WERI-Rb-1 (cell line): ENCODE data around the gene CSK.
A peak's percentile ranks its signal among the peaks of the same experiment; 100 is the strongest.

ENCODE experiments used
- DNase-seq: peaks from one replicate; pipeline ENCODE4 v3.0.0-alpha.2; 2020
- H3K27ac ChIP-seq: fragments of 250-450 bp; sonication (Bioruptor Pico); 2 replicates; pipeline ENCODE4 v1.5.1; 2020; ENCODE audit warnings: mild to moderate bottlenecking, moderate library complexity
- H3K27me3 ChIP-seq: fragments of 250-450 bp; sonication (Bioruptor Pico); 2 replicates; pipeline ENCODE4 v1.5.1; 2021; ENCODE audit warnings: mild to moderate bottlenecking, low read depth, moderate library complexity; ENCODE audit not compliant: insufficient read depth, severe bottlenecking
- H3K36me3 ChIP-seq: fragments of 250-450 bp; sonication (Bioruptor Pico); 2 replicates; pipeline ENCODE4 v1.5.1; 2020; ENCODE audit warnings: mild to moderate bottlenecking, moderate library complexity
- H3K4me3 ChIP-seq: 2 replicates; pipeline ENCODE4 v1.5.1; 2011; ENCODE audit warnings: low read depth, mild to moderate bottlenecking, control low read depth, low read length
- H3K9me3 ChIP-seq: fragments of 250-450 bp; sonication (Bioruptor Pico); 2 replicates; pipeline ENCODE4 v1.5.1; 2021; ENCODE audit warnings: mild to moderate bottlenecking, moderate library complexity; ENCODE audit not compliant: severe bottlenecking
- CTCF ChIP-seq: IDR thresholded peaks from 2 replicates; pipeline ENCODE4 v1.5.1; 2011; ENCODE audit warnings: low read depth, mild to moderate bottlenecking, control low read depth, inconsistent platforms, low read length

CSK gene

GRCh38 chr15:74799856-74800558 lies 18.1 kb downstream of the CSK start:
- Histone ChIP-seq H3K4me3 (no peak overlapping the region), H3K27me3 (no peaks in the 10 kb centered on the region), H3K9me3 (no peaks in the 10 kb centered on the region), H3K27ac (peak overlapping the region; percentile 48), H3K36me3 (peaks cover 60% of the 10 kb centered on the region)
- peak; percentile 98 for TF ChIP-seq CTCF
- peak; percentile 76 for DNase-seq

GRCh38 chr15:74800559-74801094 lies 18.7 kb downstream of the CSK start:
- Histone ChIP-seq H3K9me3 (no peaks in the 10 kb centered on the region), H3K27me3 (no peaks in the 10 kb centered on the region), H3K36me3 (peaks cover 60% of the 10 kb centered on the region), H3K4me3 (no peak overlapping the region), H3K27ac (peak overlapping the region; percentile 48)
- no peak for TF ChIP-seq CTCF
- no peak for DNase-seq

- H3K27ac ChIP-seq = no peak overlapping the region
- peaks cover 60% of the 10 kb centered on the region for H3K36me3 ChIP-seq
- no peak for DNase-seq
Observed at GRCh38 chr15:74801311-74801997, 19.6 kb downstream of the CSK start.

GRCh38 chr15:74802290-74802689 lies 20.4 kb downstream of the CSK start:
- Histone ChIP-seq H3K4me3 (no peak overlapping the region), H3K27ac (no peak overlapping the region), H3K9me3 (no peaks in the 10 kb centered on the region), H3K27me3 (no peaks in the 10 kb centered on the region), H3K36me3 (peaks cover 60% of the 10 kb centered on the region)
- TF ChIP-seq CTCF = no peak
- no peak for DNase-seq

More at GRCh38 chr15:74801311-74801997, 19.6 kb downstream of the CSK start:
- no peak for TF ChIP-seq CTCF
- no peaks in the 10 kb centered on the region for H3K27me3 ChIP-seq
- H3K9me3 ChIP-seq = no peaks in the 10 kb centered on the region
- H3K4me3 ChIP-seq = no peak overlapping the region

- H3K27me3 ChIP-seq = no peaks in the 10 kb centered on the region
- H3K27ac ChIP-seq = no peak overlapping the region
- no peak for TF ChIP-seq CTCF
- no peak overlapping the region for H3K4me3 ChIP-seq
- DNase-seq = no peak
- H3K36me3 ChIP-seq = peaks cover 60% of the 10 kb centered on the region
- H3K9me3 ChIP-seq = no peaks in the 10 kb centered on the region
Observed at GRCh38 chr15:74802862-74803447, 21.1 kb downstream of the CSK start.
